ENCODE results near the gene NPM3.

NPM3 gene

DNA sequence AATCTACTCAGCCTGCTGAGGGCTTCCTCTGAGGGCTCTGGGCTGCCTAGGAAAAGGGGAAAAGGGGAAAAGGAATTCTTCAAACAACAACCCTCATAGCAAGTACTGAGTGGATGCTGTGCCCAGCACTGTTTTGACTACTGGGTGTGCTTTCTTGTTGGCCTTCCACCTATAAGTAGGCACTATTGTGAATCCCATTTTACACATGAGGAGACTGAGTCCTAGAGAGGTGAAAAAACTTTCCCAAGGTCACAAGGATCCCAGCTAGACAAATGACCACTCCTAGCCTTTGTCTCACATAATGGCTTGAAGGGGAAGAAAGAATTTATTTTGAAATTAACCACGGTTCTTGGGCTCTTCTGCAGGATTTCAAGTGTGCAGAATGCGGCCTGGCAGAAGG, 24.4 kb downstream of the NPM3 start:
- no peak for DNase-seq

DNA sequence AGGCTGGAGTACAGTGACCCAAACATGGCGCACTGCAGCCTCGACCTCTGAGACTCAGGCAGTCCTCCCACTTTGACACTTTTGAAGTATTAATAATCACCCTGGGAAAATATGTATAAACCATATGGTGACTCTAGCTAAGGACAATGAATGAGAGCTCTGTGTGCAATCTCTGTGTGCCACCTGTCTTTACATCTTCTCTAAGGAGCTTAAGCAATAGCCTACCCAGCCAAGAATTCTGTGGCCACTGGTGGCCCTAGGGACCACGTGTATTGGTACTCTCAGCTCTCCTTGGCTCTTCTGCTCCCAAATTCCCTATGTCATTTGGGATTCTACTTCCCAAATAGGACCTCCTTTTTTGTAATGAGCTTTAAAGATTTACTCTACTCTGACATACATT, 31.0 kb downstream of the NPM3 start:
- no peak for DNase-seq

DNA sequence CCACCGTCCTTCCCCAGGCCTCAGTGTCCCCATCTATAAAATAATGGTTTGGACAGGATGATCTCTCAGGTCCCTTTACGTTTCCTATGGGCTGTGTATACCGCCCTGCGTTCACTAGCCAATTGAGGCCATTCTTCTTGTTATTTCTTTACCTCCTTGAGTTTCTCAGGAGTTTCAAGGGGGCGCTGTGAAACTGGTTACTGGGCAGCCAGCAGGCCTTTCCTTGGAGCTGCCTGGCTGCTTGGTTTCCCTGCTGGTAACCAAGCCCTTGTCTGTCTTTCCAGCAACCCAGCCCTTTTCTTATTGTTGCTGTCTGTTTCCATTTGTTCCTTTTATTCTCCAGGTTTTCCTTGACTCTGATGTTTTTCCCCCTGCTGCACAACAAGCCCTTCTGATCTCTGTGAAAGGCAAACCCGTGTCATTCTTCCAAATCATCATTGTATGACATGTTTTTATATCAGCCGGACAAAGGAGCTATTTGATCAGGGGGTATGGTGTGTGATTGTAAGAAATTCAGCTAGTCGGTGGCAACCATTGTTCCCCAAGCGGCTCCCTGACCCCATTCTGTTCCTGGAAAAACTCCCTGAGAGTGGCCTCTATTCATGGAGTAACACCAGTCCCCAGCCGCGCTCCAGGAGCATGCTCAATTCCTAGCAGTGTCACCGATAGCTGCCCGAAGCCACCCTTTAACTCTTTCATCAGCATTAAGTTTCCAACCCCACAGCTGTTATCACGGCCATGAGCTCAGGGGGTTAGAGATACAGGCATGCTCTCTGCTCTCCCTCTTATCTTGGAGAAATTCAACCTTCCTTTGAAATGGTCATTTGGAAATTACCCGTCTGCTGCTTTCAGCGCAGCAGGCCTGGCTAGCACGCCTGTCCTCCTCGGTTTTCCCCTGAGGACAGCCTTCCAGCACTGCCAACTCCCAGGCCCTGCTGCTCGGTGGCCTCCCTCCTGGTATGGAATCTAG, 33.9 kb downstream of the NPM3 start:
- no peak for DNase-seq

DNA sequence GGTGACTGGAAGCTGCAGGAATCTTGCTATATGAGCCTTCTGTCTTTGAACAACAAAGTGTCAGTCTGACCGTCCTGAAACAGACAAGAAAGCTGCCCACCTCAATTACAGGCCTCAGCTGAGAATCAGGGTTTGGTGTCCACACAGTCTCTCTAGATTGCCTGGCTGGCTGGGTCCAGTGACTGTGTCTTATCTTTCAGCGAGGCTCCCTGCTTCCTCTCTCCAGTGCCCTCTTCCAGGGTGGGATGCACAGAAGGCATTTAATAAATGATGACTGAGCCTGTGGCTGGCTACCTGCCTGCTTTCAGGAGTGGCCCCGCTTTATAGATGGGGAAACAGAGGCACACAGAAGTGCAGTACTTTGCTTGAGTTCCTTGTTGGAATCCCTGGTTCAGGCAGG, 34.8 kb downstream of the NPM3 start:
- DNase-seq, result no peak

GRCh38 chr10:101745074-101745696, 38.1 kb downstream of the NPM3 start:
- DNase-seq, result no peak

DNA sequence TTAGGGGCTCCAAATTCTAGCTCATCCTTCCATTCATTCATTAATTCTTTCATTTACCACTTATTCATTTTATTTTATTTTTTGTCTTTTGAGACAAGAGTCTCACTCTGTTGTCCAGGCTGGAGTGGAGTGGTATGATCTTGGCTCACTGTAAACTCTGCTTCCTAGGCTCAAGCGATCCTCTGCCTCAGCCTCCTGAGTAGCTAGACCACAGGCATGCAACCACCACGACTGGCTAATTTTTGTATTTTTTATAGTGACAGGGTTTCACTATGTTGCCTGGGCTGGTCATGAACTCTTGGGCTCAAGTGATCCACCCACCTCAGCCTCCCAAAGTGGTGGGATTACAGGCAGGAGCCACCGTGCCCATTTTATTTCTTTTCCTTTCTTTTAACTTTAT, 39.0 kb downstream of the NPM3 start:
- no peak for DNase-seq

GRCh38 chr10:101741938-101742337, 41.3 kb downstream of the NPM3 start:
- DNase-seq, result no peak

DNA sequence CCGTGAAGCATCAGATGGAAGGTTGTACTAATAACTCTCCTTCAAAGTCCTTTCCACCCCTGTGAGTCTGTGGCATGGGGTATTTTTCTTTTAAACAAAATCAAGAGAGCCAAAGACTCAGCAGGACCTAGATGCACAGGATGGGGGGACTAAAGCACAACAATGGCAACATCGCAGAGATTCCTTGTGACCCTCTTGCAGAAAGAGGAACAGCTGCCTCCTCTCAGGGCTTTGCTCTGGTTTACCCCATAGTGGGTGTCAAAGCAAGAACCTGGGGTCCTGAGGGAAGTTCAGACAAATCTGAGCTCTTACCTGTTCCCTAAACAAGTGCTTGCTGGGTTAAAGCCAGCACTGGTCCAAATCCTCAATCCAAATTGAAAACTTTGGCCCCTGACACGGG, 46.6 kb downstream of the NPM3 start:
- no peak for DNase-seq

DNA sequence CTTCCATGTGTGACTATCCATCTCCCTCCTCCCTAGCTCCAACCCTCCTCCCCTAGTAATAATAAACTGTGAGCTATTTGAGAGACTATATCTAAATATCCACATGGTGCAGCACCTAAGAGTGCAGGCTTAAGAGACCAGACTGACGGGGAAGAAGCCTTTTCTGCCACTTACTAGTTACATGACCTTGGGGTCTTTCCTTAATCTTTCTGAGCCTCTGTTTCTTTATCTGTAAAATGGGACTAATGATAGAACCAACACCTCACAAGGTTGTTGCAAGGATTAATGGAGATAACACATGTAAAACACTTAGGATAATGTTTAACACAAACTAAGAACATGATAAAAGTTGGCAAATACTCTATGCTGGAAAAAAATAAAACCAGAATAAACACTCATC, 51.1 kb downstream of the NPM3 start:
- DNase-seq, result no peak
